H1 (cell line): ENCODE data around the gene ITGB4. TPM values are rescaled to one million over a fixed set of nuclear protein-coding genes. Genes with fewer than 3 reads are reported as not detected.

Experiments
- CTCF ChIA-PET: fragments of 300-600 bp; sonication (Branson Sonifier 250); formaldehyde crosslinking; loops from one replicate; lab custom pipeline; 2021; ENCODE audit not compliant: partially characterized antibody; lab: Charles Lee
- POLR2A ChIA-PET: fragments of 300-600 bp; sonication (Branson Sonifier 250); formaldehyde crosslinking; loops from one replicate; lab custom pipeline; 2021; ENCODE audit warnings: inconsistent platforms; ENCODE audit not compliant: partially characterized antibody; lab: Charles Lee
- DNase-seq, 2 experiments: peaks; one replicate each; pipeline versions ENCODE4 v3.0.0 to v3.0.0-alpha.2; 2010 to 2022; ENCODE audit warnings: low spot score in 2 of 2, low read depth in 1 of 2, mixed read lengths in 1 of 2
- FAIRE-seq: peaks from 2 replicates; lab custom pipeline; 2011; peaks lifted over from hg19 to GRCh38; lab: Jason Lieb, UNC
- H2AFZ ChIP-seq: 2 replicates; pipeline ENCODE4 v1.8.1; 2012; ENCODE audit warnings: low read length, inconsistent platforms
- H2AK5ac ChIP-seq: 2 replicates; pipeline ENCODE4 v1.6.1; 2013; ENCODE audit warnings: low read depth, low read length
- H2BK120ac ChIP-seq: replicated peaks from 2 replicates; pipeline ENCODE3; 2013; ENCODE audit warnings: low read depth, low read length, inconsistent platforms
- H2BK12ac ChIP-seq: 2 replicates; pipeline ENCODE4 v1.6.1; 2013; ENCODE audit warnings: low read depth, low read length
- H2BK15ac ChIP-seq: 2 replicates; pipeline ENCODE4 v1.6.1; 2013; ENCODE audit warnings: low read length
- H2BK20ac ChIP-seq: 2 replicates; pipeline ENCODE4 v1.6.1; 2013; ENCODE audit warnings: low read length
- H2BK5ac ChIP-seq: 2 replicates; pipeline ENCODE4 v1.6.1; 2013; ENCODE audit warnings: low read depth, low read length
- H3K14ac ChIP-seq: 2 replicates; pipeline ENCODE4 v1.6.1; 2013; ENCODE audit warnings: inconsistent platforms; ENCODE audit not compliant: insufficient read length
- H3K18ac ChIP-seq: 2 replicates; pipeline ENCODE4 v1.6.1; 2013; ENCODE audit warnings: low read length; ENCODE audit errors: extremely low read depth
- H3K23ac ChIP-seq: 2 replicates; pipeline ENCODE4 v1.6.1; 2013; ENCODE audit warnings: inconsistent platforms; ENCODE audit not compliant: insufficient read length
- H3K23me2 ChIP-seq: 2 replicates; pipeline ENCODE4 v1.6.1; 2013; ENCODE audit warnings: low read depth, low read length
- H3K27ac ChIP-seq: 2 replicates; pipeline ENCODE4 v1.6.1; 2011; ENCODE audit warnings: low read depth, low read length, inconsistent platforms
- H3K27me3 ChIP-seq, 4 experiments: replicated peaks in 1 of 4; 1 replicate in 1 of 4; 2 replicates in 3 of 4; pipeline versions ENCODE4 v1.6.1 to v1.8.1; 2011 to 2013; ENCODE audit warnings: low read length in 3 of 4, mild to moderate bottlenecking in 3 of 4, inconsistent platforms in 2 of 4, mixed read lengths in 2 of 4, moderate library complexity in 1 of 4; ENCODE audit not compliant: control insufficient read depth in 3 of 4, insufficient read depth in 3 of 4; ENCODE audit errors: extremely low read depth in 1 of 4
- H3K36me3 ChIP-seq, 4 experiments: 2 replicates each; pipeline versions ENCODE4 v1.6.1 to v1.8.1; 2011 to 2013; ENCODE audit warnings: mild to moderate bottlenecking in 4 of 4, low read length in 3 of 4, moderate library complexity in 2 of 4, control low read depth in 1 of 4, inconsistent platforms in 1 of 4; ENCODE audit not compliant: insufficient read depth in 4 of 4, control insufficient read depth in 2 of 4
- H3K4ac ChIP-seq: replicated peaks from 2 replicates; pipeline ENCODE3; 2013; ENCODE audit warnings: low read length, low read depth, mixed read lengths, inconsistent platforms; ENCODE audit not compliant: insufficient read length
- H3K4me1 ChIP-seq, 4 experiments: replicated peaks in 1 of 4; 1 replicate in 1 of 4; 2 replicates in 3 of 4; pipeline versions ENCODE4 v1.6.1 to v1.8.1; 2011 to 2013; ENCODE audit warnings: low read length in 3 of 4, inconsistent platforms in 2 of 4, mixed read lengths in 1 of 4; ENCODE audit not compliant: insufficient read depth in 4 of 4, control insufficient read depth in 3 of 4
- H3K4me2 ChIP-seq, 2 experiments: 2 replicates each; pipeline versions ENCODE4 v1.6.1 to v1.8.1; 2011 to 2013; ENCODE audit warnings: low read depth in 2 of 2, low read length in 2 of 2, control low read depth in 1 of 2, inconsistent platforms in 1 of 2, mild to moderate bottlenecking in 1 of 2; ENCODE audit not compliant: insufficient read depth in 1 of 2
- H3K4me3 ChIP-seq, 4 experiments: fragments of 200-600, 300-600 bp in 1 of 4; sonication (generic), shearing (Covaris generic), sonication (Bioruptor Twin) in 1 of 4; 2 replicates each; pipeline versions ENCODE4 v1.5.1 to v1.8.1; 2011 to 2016; ENCODE audit warnings: low read length in 4 of 4, low read depth in 3 of 4, control low read depth in 2 of 4, inconsistent platforms in 2 of 4, mild to moderate bottlenecking in 2 of 4, mixed read lengths in 1 of 4, moderate library complexity in 1 of 4; ENCODE audit not compliant: insufficient read depth in 2 of 4; ENCODE audit errors: extremely low read depth in 1 of 4
- H3K56ac ChIP-seq: replicated peaks from 2 replicates; pipeline ENCODE3; 2013; ENCODE audit warnings: low read depth, mild to moderate bottlenecking, mixed read lengths, low read length, inconsistent platforms; ENCODE audit not compliant: insufficient read length
- H3K79me1 ChIP-seq: 2 replicates; pipeline ENCODE4 v1.6.1; 2013; ENCODE audit warnings: low read depth, low read length, control low read depth
- H3K79me2 ChIP-seq, 2 experiments: 2 replicates each; pipeline versions ENCODE4 v1.6.1 to v1.8.1; 2012 to 2013; ENCODE audit warnings: low read length in 2 of 2, mild to moderate bottlenecking in 2 of 2, inconsistent platforms in 1 of 2; ENCODE audit not compliant: insufficient read depth in 2 of 2, control insufficient read depth in 1 of 2
- H3K9ac ChIP-seq, 4 experiments: replicated peaks in 1 of 4; 1 replicate in 1 of 4; 2 replicates in 3 of 4; pipeline versions ENCODE4 v1.6.1 to v1.8.1; 2011 to 2013; ENCODE audit warnings: low read depth in 3 of 4, low read length in 3 of 4, control low read depth in 2 of 4, mild to moderate bottlenecking in 2 of 4, moderate library complexity in 2 of 4, inconsistent platforms in 1 of 4; ENCODE audit errors: extremely low read depth in 1 of 4
- H3K9me3 ChIP-seq, 2 experiments: 2 replicates each; pipeline versions ENCODE4 v1.6.1 to v1.8.1; 2012 to 2013; ENCODE audit warnings: mild to moderate bottlenecking in 2 of 2, moderate library complexity in 2 of 2, control low read depth in 1 of 2, inconsistent platforms in 1 of 2, low read depth in 1 of 2, low read length in 1 of 2, mixed read lengths in 1 of 2; ENCODE audit not compliant: insufficient read depth in 2 of 2
- H4K20me1 ChIP-seq, 2 experiments: replicated peaks in 1 of 2; 2 replicates each; pipeline versions ENCODE3 to v1.8.1; 2011 to 2013; ENCODE audit warnings: inconsistent platforms in 2 of 2, low read length in 2 of 2, mild to moderate bottlenecking in 1 of 2; ENCODE audit not compliant: insufficient read depth in 2 of 2, control insufficient read depth in 1 of 2
- H4K5ac ChIP-seq: 2 replicates; pipeline ENCODE4 v1.6.1; 2013; ENCODE audit warnings: low read length, low read depth, mixed read lengths, inconsistent platforms; ENCODE audit not compliant: insufficient read length
- H4K8ac ChIP-seq: 2 replicates; pipeline ENCODE4 v1.8.0; 2013; ENCODE audit warnings: mild to moderate bottlenecking, moderate library complexity, low read length, inconsistent platforms; ENCODE audit not compliant: insufficient read depth; ENCODE audit errors: extremely low read depth
- H4K91ac ChIP-seq: replicated peaks from 2 replicates; pipeline ENCODE3; 2013; ENCODE audit warnings: low read length, mixed read lengths, inconsistent platforms; ENCODE audit not compliant: insufficient read length
- BCL11A ChIP-seq, 2 experiments: IDR thresholded peaks; one replicate each; pipeline ENCODE4 v1.6.1; 2011; ENCODE audit warnings: low read depth in 2 of 2, low read length in 2 of 2, mild to moderate bottlenecking in 2 of 2
- TAF7 ChIP-seq: optimal IDR thresholded peaks from 2 replicates; pipeline ENCODE3; 2011; ENCODE audit warnings: low read depth, mild to moderate bottlenecking, inconsistent platforms, low read length, moderate library complexity, borderline replicate concordance
- WGBS, 2 experiments: shearing (Covaris generic) in 1 of 2; methylation state at CpG; one replicate each; pipeline versions ENCODE4 v1.1.6 to v1.1.7; 2013 to 2015; ENCODE audit warnings: low lambda C conversion rate in 2 of 2, mixed read lengths in 2 of 2, inconsistent platforms in 1 of 2, low coverage in 1 of 2, missing lambda C conversion rate in 1 of 2; ENCODE audit not compliant: insufficient replicate concordance in 2 of 2, insufficient coverage in 1 of 2, insufficient read length in 1 of 2; ENCODE audit errors: extremely low coverage in 1 of 2, missing lambda C conversion rate in 1 of 2; 5-methylcytosine and 5-hydroxymethylcytosine counted together
- polyA plus RNA-seq, 7 experiments: library from polyadenylated mRNA; depleted of rRNA in 3 of 7; stranded (reverse) in 5 of 7; unstranded in 2 of 7; fragments of >200 nt in 5 of 7; fragments of 200-250 nt in 2 of 7; gene quantifications; 1 replicate in 5 of 7; 2 replicates in 1 of 7; 4 replicates in 1 of 7; pipeline versions ENCODE4 v1.2.1 to v1.2.3, GENCODE V29; 2011 to 2013; ENCODE audit warnings: missing spikeins in 2 of 7, mixed read lengths in 2 of 7
- total RNA-seq: library from RNA; stranded (reverse); fragmentation: NEBNext Ultra II Directional; extraction: Animal tissue kit (Norgen Biotek cat#: 25700); gene quantifications from 2 replicates; pipeline ENCODE4 v1.2.1, GENCODE V29; 2021

The ITGB4 gene
- total and polyA plus RNA-seq, 2 of the 8 experiments (the other 6 are each of a cell fraction or from before 2014, with no cell fraction given): 5.2 to 5.6 TPM

DNA sequence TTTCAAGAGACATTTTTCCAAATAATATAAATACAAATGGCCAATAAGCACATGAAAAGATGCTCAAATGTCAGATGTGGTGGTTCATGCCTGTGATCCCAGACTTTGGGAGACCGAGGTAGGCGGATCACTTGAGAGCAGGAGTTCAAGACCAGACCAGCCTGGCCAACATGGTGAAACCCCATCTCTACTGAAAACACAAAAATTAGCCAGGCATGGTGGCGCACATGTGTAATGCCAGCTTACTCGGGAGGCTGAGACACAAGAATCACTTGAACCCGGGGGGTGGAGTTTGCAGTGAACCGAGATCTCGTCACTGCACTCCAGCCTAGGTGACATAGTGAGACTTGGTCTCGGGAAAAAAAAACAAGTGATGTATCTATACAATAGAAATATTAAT, 46.6 kb downstream of the ITGB4 start:
- FAIRE-seq (no peak), DNase-seq (no peak)
- Histone ChIP-seq H3K56ac (no peak overlapping the region), H3K18ac (no peak overlapping the region), H3K79me2 (no peaks in the 10 kb centered on the region), H2BK120ac (no peak overlapping the region), H2AFZ (no peak overlapping the region), H2BK15ac (no peak overlapping the region), H3K9ac (no peak overlapping the region), H3K23ac (no peak overlapping the region), H4K91ac (no peak overlapping the region), H3K9me3 (no peaks in the 10 kb centered on the region), H2AK5ac (no peak overlapping the region), H2BK5ac (no peak overlapping the region), H3K4me3 (no peak overlapping the region), H4K5ac (no peak overlapping the region), H3K4ac (no peak overlapping the region), H3K23me2 (peaks cover 3% of the 10 kb centered on the region; the same call in 1 of the 2 replicates), H2BK20ac (no peak overlapping the region), H3K36me3 (no peaks in the 10 kb centered on the region), H3K27ac (no peak overlapping the region), H2BK12ac (no peak overlapping the region), H3K4me1 (peaks cover 0 to 8% (median 6%) of the 10 kb centered on the region in 4 experiments; a peak in 5 of 7 replicates), H3K14ac (no peak overlapping the region), H4K8ac (no peak overlapping the region), H3K27me3 (peaks cover 0 to 2% (median 0%) of the 10 kb centered on the region in 4 experiments; a peak in 1 of 7 replicates), H3K4me2 (no peak overlapping the region), H4K20me1 (no peaks in the 10 kb centered on the region), H3K79me1 (no peaks in the 10 kb centered on the region)
- CTCF ChIA-PET: interaction anchor here (0.9 to 21.4 kb wide), 4 partner anchors 10 to 148 kb away, joined by 3 to 359 read pairs (median 4); partner anchors contain the start of gene GALK1
- POLR2A ChIA-PET: interaction anchor here (0.6 to 4.9 kb wide), 4 partner anchors 9 to 101 kb away, joined by 3 to 47 read pairs (median 4); partner anchors contain the start of gene UNK
- TF ChIP-seq BCL11A (IDR thresholded peaks at IDR 0.05; ENCODE audit: low read depth in 2 of 2, low read length in 2 of 2) (no peak), TAF7 (no peak)
- WGBS, 2 experiments: 98% methylated on average over 8 of the region's 8 CpGs; no CpG with 5 or more reads in 1 of the 2 experiments
